ENCODE data around the gene BCHE. TPM values are rescaled to one million over a fixed set of nuclear protein-coding genes. Genes with fewer than 3 reads are reported as not detected.

Gene BCHE
- total and polyA plus RNA-seq, 2 donors (not counting 3 experiments of a cell fraction or from before 2014, with no cell fraction given), result 0.27 to 0.66 TPM

DNA sequence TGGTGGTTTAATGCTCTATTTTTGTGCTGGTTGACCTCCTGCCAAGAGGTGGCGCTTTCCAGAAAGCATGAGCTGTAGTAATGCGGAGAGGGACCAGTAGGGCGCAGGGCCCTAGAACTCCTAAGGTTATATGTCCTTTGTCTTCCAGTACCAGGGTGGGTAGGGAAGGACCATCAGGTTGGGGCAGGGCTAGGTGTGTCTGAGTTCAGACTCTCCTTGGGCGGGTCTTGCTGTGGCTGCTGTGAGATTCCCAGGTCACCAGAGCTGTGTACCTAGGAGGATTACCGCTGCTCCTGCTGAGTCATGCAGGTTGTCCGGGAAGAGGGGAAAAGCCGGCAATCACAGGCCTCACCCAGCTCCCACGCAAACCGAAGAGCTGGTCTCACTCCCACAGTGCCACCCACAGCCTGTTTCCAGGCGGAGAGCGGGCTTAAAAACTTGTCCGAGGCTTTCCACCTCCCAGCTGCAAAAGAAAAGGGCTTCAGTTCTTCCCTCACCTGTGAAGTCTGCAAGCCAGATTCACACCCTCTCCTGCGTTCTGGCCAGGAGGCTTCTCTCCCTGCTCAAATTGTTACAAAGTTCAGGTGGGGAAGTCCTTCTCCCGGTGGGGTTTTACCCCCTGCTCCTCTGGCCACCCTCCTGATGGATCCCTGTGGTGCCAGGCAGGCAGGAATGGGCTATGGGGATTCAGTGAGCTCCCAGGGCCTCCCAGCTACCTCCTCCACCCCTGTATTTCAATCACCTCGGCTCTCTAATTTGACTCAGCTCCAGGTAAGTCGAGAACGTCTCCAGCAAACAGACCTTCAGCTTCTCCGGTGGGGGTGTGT, 37.7 kb upstream of the BCHE start:
- FAIRE-seq (no peak), DNase-seq (ENCODE audit: low read depth, low spot score) (no peak)
- CTCF ChIA-PET, result no interaction called here
- Histone ChIP-seq H3K9ac (replicated peaks; ENCODE audit: extremely low read depth, insufficient read depth, low read length) (no peak overlapping the region), H2AFZ (ENCODE audit: low read depth, low read length) (no peak overlapping the region), H3K4me1 (ENCODE audit: control insufficient read depth, extremely low read depth, insufficient read depth, low read length) (no peaks in the 10 kb centered on the region), H3K9me1 (replicated peaks; ENCODE audit: control insufficient read depth, extremely low read depth, insufficient read depth, low read length) (no peaks in the 10 kb centered on the region), H3K27me3 (ENCODE audit: control insufficient read depth in 2 of 2, insufficient read depth in 2 of 2, low read length in 2 of 2) (no peaks in the 10 kb centered on the region), H3K79me2 (ENCODE audit: control insufficient read depth, insufficient read depth, low read length) (no peaks in the 10 kb centered on the region), H3K27ac (ENCODE audit: insufficient read depth, low read depth, low read length) (no peak overlapping the region), H3K9me3 (replicated peaks; ENCODE audit: control insufficient read depth, insufficient read depth, low read length) (no peaks in the 10 kb centered on the region), H3K4me3 (replicated peaks in 1 of 3; ENCODE audit: insufficient read depth in 1 of 3, low read depth in 1 of 3, low read length in 3 of 3) (no peak overlapping the region), H3K36me3 (ENCODE audit: control insufficient read depth in 2 of 2, extremely low read depth in 1 of 2, insufficient read depth in 2 of 2, low read length in 2 of 2) (no peaks in the 10 kb centered on the region), H4K20me1 (replicated peaks; ENCODE audit: control insufficient read depth, extremely low read depth, insufficient read depth, low read length) (no peaks in the 10 kb centered on the region), H3K4me2 (ENCODE audit: insufficient read depth, low read length) (no peak overlapping the region)
- TF ChIP-seq, protein P1, sequence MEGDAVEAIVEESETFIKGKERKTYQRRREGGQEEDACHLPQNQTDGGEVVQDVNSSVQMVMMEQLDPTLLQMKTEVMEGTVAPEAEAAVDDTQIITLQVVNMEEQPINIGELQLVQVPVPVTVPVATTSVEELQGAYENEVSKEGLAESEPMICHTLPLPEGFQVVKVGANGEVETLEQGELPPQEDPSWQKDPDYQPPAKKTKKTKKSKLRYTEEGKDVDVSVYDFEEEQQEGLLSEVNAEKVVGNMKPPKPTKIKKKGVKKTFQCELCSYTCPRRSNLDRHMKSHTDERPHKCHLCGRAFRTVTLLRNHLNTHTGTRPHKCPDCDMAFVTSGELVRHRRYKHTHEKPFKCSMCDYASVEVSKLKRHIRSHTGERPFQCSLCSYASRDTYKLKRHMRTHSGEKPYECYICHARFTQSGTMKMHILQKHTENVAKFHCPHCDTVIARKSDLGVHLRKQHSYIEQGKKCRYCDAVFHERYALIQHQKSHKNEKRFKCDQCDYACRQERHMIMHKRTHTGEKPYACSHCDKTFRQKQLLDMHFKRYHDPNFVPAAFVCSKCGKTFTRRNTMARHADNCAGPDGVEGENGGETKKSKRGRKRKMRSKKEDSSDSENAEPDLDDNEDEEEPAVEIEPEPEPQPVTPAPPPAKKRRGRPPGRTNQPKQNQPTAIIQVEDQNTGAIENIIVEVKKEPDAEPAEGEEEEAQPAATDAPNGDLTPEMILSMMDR (IDR thresholded peaks at IDR 0.05; ENCODE audit: extremely low read depth in 1 of 2, insufficient read depth in 1 of 2, low read depth in 1 of 2, low read length in 2 of 2), result no peak
- TF ChIP-seq JUN (IDR thresholded peaks at IDR 0.05; ENCODE audit: borderline replicate concordance, insufficient read depth, insufficient read length, low read depth), result no peak
- TF ChIP-seq GATA2 (IDR thresholded peaks at IDR 0.05; ENCODE audit: insufficient read depth, insufficient read length, low read depth, low read length), result no peak
- TF ChIP-seq POLR2A (IDR thresholded peaks at IDR 0.05; ENCODE audit: low read depth, low read length), result no peak
- TF ChIP-seq POLR2AphosphoS5 (IDR thresholded peaks at IDR 0.05; ENCODE audit: insufficient read depth, low read depth, low read length), result no peak
- no peak for TF ChIP-seq MYC (IDR thresholded peaks at IDR 0.05; ENCODE audit: low read depth, low read length)
- no peak for TF ChIP-seq EZH2 (IDR thresholded peaks at IDR 0.05; ENCODE audit: borderline replicate concordance, low read depth, low read length, severe bottlenecking)
- TF ChIP-seq FOS (IDR thresholded peaks at IDR 0.05; ENCODE audit: borderline replicate concordance, insufficient read depth, low read length), result no peak
- TF ChIP-seq, protein P2, sequence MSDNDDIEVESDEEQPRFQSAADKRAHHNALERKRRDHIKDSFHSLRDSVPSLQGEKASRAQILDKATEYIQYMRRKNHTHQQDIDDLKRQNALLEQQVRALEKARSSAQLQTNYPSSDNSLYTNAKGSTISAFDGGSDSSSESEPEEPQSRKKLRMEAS (IDR thresholded peaks at IDR 0.05; ENCODE audit: insufficient read depth, insufficient read length), result no peak
- dilution Hi-C loops (cut with MboI; ENCODE audit: extremely low pct_ligation_motif_present, low sequenced_read_pairs) (no loop called here), intact Hi-C loops (cut with micrococcal nuclease) (no loop called here)
- POLR2A ChIA-PET, result no interaction called here
- no TSS peak for BruUV-seq (replicated peaks)
